Endothelial cell of umbilical vein (primary cell): ENCODE results near the gene A3GALT2. TPM values are rescaled to one million over a fixed set of nuclear protein-coding genes. Genes with fewer than 3 reads are reported as not detected.

Experiments used
- BruUV-seq: library from RNA; stranded (reverse); fragments of 400-500 nt; replicated peaks from 2 replicates; lab custom pipeline; 2021; lab: Mats Ljungman, UMichigan
- CTCF ChIA-PET: fragments of 300-600, 350-600 bp; sonication (Branson Sonifier 250); formaldehyde crosslinking; loops from one replicate; lab custom pipeline; 2021; ENCODE audit warnings: antibody characterized with exemption, inconsistent platforms; lab: Charles Lee
- POLR2A ChIA-PET: fragments of 300-600, 350-600 bp; sonication (Branson Sonifier 250); formaldehyde crosslinking; loops from one replicate; lab custom pipeline; 2021; ENCODE audit warnings: antibody characterized with exemption, inconsistent platforms; lab: Charles Lee
- DNase-seq: peaks from one replicate; pipeline ENCODE4 v3.0.0-alpha.2; 2011; ENCODE audit warnings: low read depth, low spot score
- FAIRE-seq: peaks from 2 replicates; lab custom pipeline; 2011; peaks lifted over from hg19 to GRCh38; lab: Jason Lieb, UNC
- H2AFZ ChIP-seq: 2 replicates; pipeline ENCODE4 v1.6.0; 2012; ENCODE audit warnings: low read depth, low read length, control low read depth, inconsistent platforms
- H3K27ac ChIP-seq: 2 replicates; pipeline ENCODE4 v1.5.1; 2011; ENCODE audit warnings: low read depth, mild to moderate bottlenecking, control low read depth, low read length, moderate library complexity; ENCODE audit not compliant: insufficient read depth
- H3K27me3 ChIP-seq, 2 experiments: 2 replicates each; pipeline versions ENCODE4 v1.6.0 to v1.6.1; 2011; ENCODE audit warnings: low read length in 2 of 2, mixed read lengths in 1 of 2; ENCODE audit not compliant: control insufficient read depth in 2 of 2, insufficient read depth in 2 of 2
- H3K36me3 ChIP-seq, 2 experiments: 2 replicates in 1 of 2; 3 replicates in 1 of 2; pipeline ENCODE4 v1.5.1; 2011; ENCODE audit warnings: low read length in 2 of 2, mild to moderate bottlenecking in 1 of 2, moderate library complexity in 1 of 2; ENCODE audit not compliant: control insufficient read depth in 2 of 2, insufficient read depth in 2 of 2; ENCODE audit errors: extremely low read depth in 1 of 2
- H3K4me1 ChIP-seq: 3 replicates; pipeline ENCODE4 v1.5.1; 2011; ENCODE audit warnings: mild to moderate bottlenecking, low read length; ENCODE audit not compliant: control insufficient read depth, insufficient read depth; ENCODE audit errors: extremely low read depth
- H3K4me2 ChIP-seq: 2 replicates; pipeline ENCODE4 v1.6.1; 2011; ENCODE audit warnings: low read length, control low read depth, mixed read lengths; ENCODE audit not compliant: insufficient read depth
- H3K4me3 ChIP-seq, 3 experiments: fragments of 200-600 bp in 1 of 3; sonication (generic), shearing (Covaris generic) in 1 of 3; replicated peaks in 1 of 3; 2 replicates each; pipeline ENCODE4 v1.5.1; 2011 to 2016; ENCODE audit warnings: control low read depth in 3 of 3, low read length in 3 of 3, mild to moderate bottlenecking in 2 of 3, inconsistent platforms in 1 of 3, low read depth in 1 of 3, moderate library complexity in 1 of 3; ENCODE audit not compliant: insufficient read depth in 1 of 3
- H3K79me2 ChIP-seq: 2 replicates; pipeline ENCODE4 v1.6.0; 2012; ENCODE audit warnings: low read length, inconsistent platforms; ENCODE audit not compliant: control insufficient read depth, insufficient read depth
- H3K9ac ChIP-seq: replicated peaks from 2 replicates; pipeline ENCODE3; 2011; ENCODE audit warnings: low read length, control low read depth; ENCODE audit not compliant: insufficient read depth; ENCODE audit errors: extremely low read depth
- H3K9me1 ChIP-seq: replicated peaks from 3 replicates; pipeline ENCODE4 v1.6.0; 2011; ENCODE audit warnings: mild to moderate bottlenecking, low read length; ENCODE audit not compliant: control insufficient read depth, insufficient read depth; ENCODE audit errors: extremely low read depth
- H3K9me3 ChIP-seq: replicated peaks from 2 replicates; pipeline ENCODE4 v1.5.1; 2012; ENCODE audit warnings: low read length, inconsistent platforms; ENCODE audit not compliant: control insufficient read depth, insufficient read depth
- H4K20me1 ChIP-seq: replicated peaks from 2 replicates; pipeline ENCODE3; 2011; ENCODE audit warnings: mild to moderate bottlenecking, low read length; ENCODE audit not compliant: control insufficient read depth, insufficient read depth; ENCODE audit errors: extremely low read depth
- CTCF ChIP-seq, 2 donors: IDR thresholded peaks; 1 replicate in 1 of 2; 2 replicates in 1 of 2; pipeline ENCODE4 v1.5.1; 2011; ENCODE audit warnings: low read length in 2 of 2, mild to moderate bottlenecking in 2 of 2, moderate library complexity in 2 of 2, control low read depth in 1 of 2, inconsistent platforms in 1 of 2, low read depth in 1 of 2; ENCODE audit not compliant: insufficient read depth in 1 of 2; ENCODE audit errors: extremely low read depth in 1 of 2
- EZH2 ChIP-seq: IDR thresholded peaks from 2 replicates; pipeline ENCODE4 v1.6.1; 2012; ENCODE audit warnings: borderline replicate concordance, low read depth, mild to moderate bottlenecking, moderate library complexity, low read length, inconsistent platforms; ENCODE audit not compliant: severe bottlenecking
- FOS ChIP-seq: IDR thresholded peaks from 2 replicates; pipeline ENCODE4 v1.6.1; 2011; ENCODE audit warnings: mild to moderate bottlenecking, low read length, moderate library complexity, borderline replicate concordance; ENCODE audit not compliant: insufficient read depth
- GATA2 ChIP-seq: IDR thresholded peaks from 2 replicates; pipeline ENCODE4 v1.7.0; 2011; ENCODE audit warnings: low read depth, mild to moderate bottlenecking, moderate library complexity, mixed read lengths, low read length; ENCODE audit not compliant: insufficient read length, insufficient read depth
- JUN ChIP-seq: IDR thresholded peaks from 2 replicates; pipeline ENCODE4 v1.6.1; 2011; ENCODE audit warnings: borderline replicate concordance, low read depth; ENCODE audit not compliant: insufficient read length, insufficient read depth
- MAX ChIP-seq: IDR thresholded peaks from 2 replicates; pipeline ENCODE4 v1.6.1; 2011; ENCODE audit not compliant: insufficient read depth, insufficient read length
- MYC ChIP-seq: IDR thresholded peaks from one replicate; pipeline ENCODE4 v1.6.1; 2011; ENCODE audit warnings: mild to moderate bottlenecking, low read depth, low read length
- POLR2A ChIP-seq: IDR thresholded peaks from 2 replicates; pipeline ENCODE4 v1.6.1; 2012; ENCODE audit warnings: low read depth, mild to moderate bottlenecking, control low read depth, low read length
- POLR2AphosphoS5 ChIP-seq: IDR thresholded peaks from 2 replicates; pipeline ENCODE4 v1.6.1; 2012; ENCODE audit warnings: low read depth, mild to moderate bottlenecking, control low read depth, low read length, moderate library complexity; ENCODE audit not compliant: insufficient read depth
- dilution Hi-C: fragments of 300-500 bp; cut with MboI; formaldehyde crosslinking; loops from one replicate; pipeline ENCODE4 v1.15.0; 2019; ENCODE audit warnings: low sequenced_read_pairs; ENCODE audit not compliant: extremely low pct_ligation_motif_present
- intact Hi-C: fragments of 100-400 bp; cut with micrococcal nuclease; formaldehyde crosslinking; loops from one replicate; pipeline ENCODE4 v1.10.0; 2022
- polyA plus RNA-seq, 4 experiments: library from polyadenylated mRNA; depleted of rRNA in 3 of 4; stranded (reverse) in 3 of 4; unstranded in 1 of 4; fragments of >200 nt; gene quantifications; 2 replicates each; pipeline versions ENCODE4 v1.2.1 to v1.2.3, GENCODE V29; 2011 to 2012; ENCODE audit warnings: missing spikeins in 1 of 4
- total RNA-seq: library from RNA; stranded (reverse); gene quantifications from 2 replicates; pipeline ENCODE4 v1.2.3, GENCODE V29; 2021

Gene A3GALT2
- total and polyA plus RNA-seq, 2 donors (not counting 3 experiments of a cell fraction or from before 2014, with no cell fraction given): not detected

GRCh38 chr1:33275195-33275594 is 45.7 kb downstream of the A3GALT2 start:
- H3K36me3 ChIP-seq: peaks cover 0 to 19% of the 10 kb centered on the region in 2 experiments
- CTCF ChIA-PET: interaction anchor here (4.2 kb wide), 1 partner anchor 20 kb away, joined by 14 read pairs; no protein-coding TSS in a partner anchor
- no peak for FAIRE-seq

GRCh38 chr1:33274446-33274845 is 46.5 kb downstream of the A3GALT2 start:
- CTCF ChIA-PET: interaction anchor here (4.2 kb wide), 1 partner anchor 21 kb away, joined by 14 read pairs; no protein-coding TSS in a partner anchor
- Histone ChIP-seq H3K27me3 (no peaks in the 10 kb centered on the region), H2AFZ (no peak overlapping the region), H3K9me3 (no peaks in the 10 kb centered on the region), H3K27ac (no peak overlapping the region), H3K9me1 (no peaks in the 10 kb centered on the region), H3K4me3 (no peak overlapping the region), H3K79me2 (no peaks in the 10 kb centered on the region), H3K36me3 (peaks cover 0 to 17% of the 10 kb centered on the region in 2 experiments), H4K20me1 (no peaks in the 10 kb centered on the region), H3K4me1 (no peaks in the 10 kb centered on the region), H3K9ac (no peak overlapping the region), H3K4me2 (no peak overlapping the region)
- TF ChIP-seq JUN (no peak), POLR2AphosphoS5 (no peak), MAX (no peak), GATA2 (no peak), FOS (no peak), CTCF (IDR thresholded peaks at IDR 0.05; ENCODE audit: extremely low read depth in 1 of 2, insufficient read depth in 1 of 2, low read depth in 1 of 2, low read length in 2 of 2) (no peak), MYC (no peak), POLR2A (no peak), EZH2 (no peak)
- dilution Hi-C loops: no loop called here
- FAIRE-seq (no peak), DNase-seq (no peak)
- intact Hi-C loops: no loop called here
- POLR2A ChIA-PET: no interaction called here
- no TSS peak for BruUV-seq

More at GRCh38 chr1:33275195-33275594, 45.7 kb downstream of the A3GALT2 start:
- DNase-seq: no peak
- Histone ChIP-seq H2AFZ (no peak overlapping the region), H3K27ac (no peak overlapping the region), H3K4me3 (no peak overlapping the region), H3K9me3 (no peaks in the 10 kb centered on the region), H3K4me1 (no peaks in the 10 kb centered on the region), H3K79me2 (no peaks in the 10 kb centered on the region), H3K9ac (no peak overlapping the region), H3K9me1 (no peaks in the 10 kb centered on the region), H3K27me3 (no peaks in the 10 kb centered on the region), H4K20me1 (no peaks in the 10 kb centered on the region), H3K4me2 (no peak overlapping the region)
- TF ChIP-seq JUN: no peak
- no peak for TF ChIP-seq EZH2
- intact Hi-C loops: no loop called here
- no TSS peak for BruUV-seq
- POLR2A ChIA-PET: no interaction called here
- dilution Hi-C loops: no loop called here
